ENCODE measurements around the gene GMPPB.
A peak's percentile ranks its signal among the peaks of the same experiment; 100 is the strongest.

GMPPB gene

GRCh38 chr3:49721896-49722781 is 1.6 kb downstream of the GMPPB start:
- Mint-ChIP-seq H3K9me3 (no peaks in the 10 kb centered on the region), H3K4me3 (peak overlapping the region; percentile 93 to 95 (median 94)), H3K27ac (peak overlapping the region; percentile 52 to 97 (median 70)), H3K4me1 (peaks cover 25% of the 10 kb centered on the region), H3K27me3 (ENCODE audit: low read depth) (no peaks in the 10 kb centered on the region), H3K36me3 (ENCODE audit: low read depth) (peaks cover 12% of the 10 kb centered on the region)
- TF ChIP-seq CTCF (IDR thresholded peaks at IDR 0.05; ENCODE audit: unreplicated experiment in 3 of 3): no peak

- H3K36me3 Mint-ChIP-seq (ENCODE audit: low read depth): peaks cover 12% of the 10 kb centered on the region
- no peak overlapping the region for H3K27ac Mint-ChIP-seq
- peaks cover 25% of the 10 kb centered on the region for H3K4me1 Mint-ChIP-seq
- H3K9me3 Mint-ChIP-seq: no peaks in the 10 kb centered on the region
- peak overlapping the region; percentile 93 to 95 (median 94) for H3K4me3 Mint-ChIP-seq
- TF ChIP-seq CTCF (IDR thresholded peaks at IDR 0.05; ENCODE audit: unreplicated experiment in 3 of 3): no peak
- no peaks in the 10 kb centered on the region for H3K27me3 Mint-ChIP-seq (ENCODE audit: low read depth)
These were observed 2.2 kb downstream of the GMPPB start for GRCh38 chr3:49721596-49721895.

GRCh38 chr3:49720855-49721595 is 2.7 kb downstream of the GMPPB start:
- peak overlapping the region; percentile 63 to 94 (median 93) for H3K4me3 Mint-ChIP-seq
- TF ChIP-seq CTCF (IDR thresholded peaks at IDR 0.05; ENCODE audit: unreplicated experiment in 3 of 3): no peak
- H3K27me3 Mint-ChIP-seq (ENCODE audit: low read depth): no peaks in the 10 kb centered on the region
- H3K27ac Mint-ChIP-seq: peak overlapping the region in 1 of 3 experiments; percentile 24
- no peaks in the 10 kb centered on the region for H3K9me3 Mint-ChIP-seq
- H3K36me3 Mint-ChIP-seq (ENCODE audit: low read depth): peaks cover 12% of the 10 kb centered on the region
- peaks cover 25% of the 10 kb centered on the region for H3K4me1 Mint-ChIP-seq

- H3K27me3 Mint-ChIP-seq (ENCODE audit: low read depth): no peaks in the 10 kb centered on the region
- H3K4me1 Mint-ChIP-seq: peaks cover 25% of the 10 kb centered on the region
- H3K27ac Mint-ChIP-seq: peak within 1 kb of the TSS; percentile 58 to 86 (median 62)
- peaks cover 8% of the 10 kb centered on the region for H3K36me3 Mint-ChIP-seq (ENCODE audit: low read depth)
- H3K4me3 Mint-ChIP-seq: peak within 1 kb of the TSS; percentile 85 to 94 (median 93)
- no peaks in the 10 kb centered on the region for H3K9me3 Mint-ChIP-seq
- TF ChIP-seq CTCF (IDR thresholded peaks at IDR 0.05; ENCODE audit: unreplicated experiment in 3 of 3): peak; percentile 66 to 82 (median 81)
These were observed 4.4 kb downstream of the GMPPB start, which contains the start of gene AMIGO3 for GRCh38 chr3:49719214-49719884. Gene AMIGO3, minus strand, starts transcription at chr3:49719684. Its CDS starts 219 bp downstream, at chr3:49719465.

- Mint-ChIP-seq H3K27me3 (ENCODE audit: low read depth) (no peaks in the 10 kb centered on the region), H3K4me1 (peaks cover 25% of the 10 kb centered on the region), H3K4me3 (peak overlapping the region; percentile 85 to 93 (median 87)), H3K9me3 (no peaks in the 10 kb centered on the region), H3K36me3 (ENCODE audit: low read depth) (peaks cover 8% of the 10 kb centered on the region), H3K27ac (no peak overlapping the region)
- no peak for TF ChIP-seq CTCF (IDR thresholded peaks at IDR 0.05; ENCODE audit: unreplicated experiment in 3 of 3)
These were observed 4.9 kb downstream of the GMPPB start for GRCh38 chr3:49718858-49719213.
